Stimulated activated CD4-positive, alpha-beta T cell treated with anti-CD3 and anti-CD28 coated beads, TNF-alpha, amount 100 ng/mL, for 4 hours (primary cell): ENCODE results near the gene MAPT.

Source experiments
- DNase-seq, 3 experiments: peaks; one replicate each; pipeline ENCODE4 v3.0.0-alpha.2; 2020; ENCODE audit warnings: low read depth in 3 of 3

The MAPT gene

DNA sequence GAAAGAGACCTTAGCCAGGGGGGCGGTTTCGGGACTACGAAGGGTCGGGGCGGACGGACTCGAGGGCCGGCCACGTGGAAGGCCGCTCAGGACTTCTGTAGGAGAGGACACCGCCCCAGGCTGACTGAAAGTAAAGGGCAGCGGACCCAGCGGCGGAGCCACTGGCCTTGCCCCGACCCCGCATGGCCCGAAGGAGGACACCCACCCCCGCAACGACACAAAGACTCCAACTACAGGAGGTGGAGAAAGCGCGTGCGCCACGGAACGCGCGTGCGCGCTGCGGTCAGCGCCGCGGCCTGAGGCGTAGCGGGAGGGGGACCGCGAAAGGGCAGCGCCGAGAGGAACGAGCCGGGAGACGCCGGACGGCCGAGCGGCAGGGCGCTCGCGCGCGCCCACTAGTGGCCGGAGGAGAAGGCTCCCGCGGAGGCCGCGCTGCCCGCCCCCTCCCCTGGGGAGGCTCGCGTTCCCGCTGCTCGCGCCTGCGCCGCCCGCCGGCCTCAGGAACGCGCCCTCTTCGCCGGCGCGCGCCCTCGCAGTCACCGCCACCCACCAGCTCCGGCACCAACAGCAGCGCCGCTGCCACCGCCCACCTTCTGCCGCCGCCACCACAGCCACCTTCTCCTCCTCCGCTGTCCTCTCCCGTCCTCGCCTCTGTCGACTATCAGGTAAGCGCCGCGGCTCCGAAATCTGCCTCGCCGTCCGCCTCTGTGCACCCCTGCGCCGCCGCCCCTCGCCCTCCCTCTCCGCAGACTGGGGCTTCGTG lies at the start of gene MAPT:
Gene MAPT, plus strand, starts transcription at position 533 of the 763 bp plus-strand sequence. CDS start 67,784 bp downstream, outside the sequence.
- peak; percentile 68 to 74 (median 71) for DNase-seq

DNA sequence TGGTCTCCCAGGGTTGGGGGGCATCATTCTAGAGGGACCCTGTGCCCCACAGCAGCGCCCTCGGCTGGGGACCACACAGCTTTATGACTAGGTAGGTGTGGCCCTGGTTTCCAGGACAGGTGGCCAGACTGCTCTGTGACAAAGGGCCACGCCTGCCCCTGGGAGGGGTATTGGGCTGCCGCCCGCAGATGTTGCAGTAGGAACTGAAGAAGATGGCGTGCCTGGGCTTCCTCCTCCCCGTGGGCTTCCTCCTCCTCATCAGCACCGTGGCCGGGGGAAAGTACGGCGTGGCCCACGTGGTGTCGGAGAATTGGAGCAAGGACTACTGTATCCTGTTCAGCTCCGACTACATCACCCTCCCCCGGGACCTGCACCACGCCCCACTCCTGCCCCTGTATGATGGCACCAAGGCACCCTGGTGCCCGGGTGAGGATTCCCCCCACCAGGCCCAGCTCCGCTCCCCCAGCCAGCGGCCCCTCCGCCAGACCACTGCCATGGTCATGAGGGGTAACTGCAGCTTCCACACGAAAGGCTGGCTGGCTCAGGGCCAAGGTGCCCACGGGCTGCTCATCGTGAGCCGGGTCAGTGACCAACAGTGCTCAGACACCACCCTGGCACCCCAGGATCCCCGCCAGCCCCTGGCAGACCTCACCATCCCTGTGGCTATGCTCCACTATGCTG lies 49.5 kb upstream of the MAPT start, which contains the start of gene SPPL2C:
Gene SPPL2C, plus strand, starts transcription at position 187 of the 681 bp plus-strand sequence. Its CDS starts 26 bp downstream, at position 213.
- no peak for DNase-seq

DNA sequence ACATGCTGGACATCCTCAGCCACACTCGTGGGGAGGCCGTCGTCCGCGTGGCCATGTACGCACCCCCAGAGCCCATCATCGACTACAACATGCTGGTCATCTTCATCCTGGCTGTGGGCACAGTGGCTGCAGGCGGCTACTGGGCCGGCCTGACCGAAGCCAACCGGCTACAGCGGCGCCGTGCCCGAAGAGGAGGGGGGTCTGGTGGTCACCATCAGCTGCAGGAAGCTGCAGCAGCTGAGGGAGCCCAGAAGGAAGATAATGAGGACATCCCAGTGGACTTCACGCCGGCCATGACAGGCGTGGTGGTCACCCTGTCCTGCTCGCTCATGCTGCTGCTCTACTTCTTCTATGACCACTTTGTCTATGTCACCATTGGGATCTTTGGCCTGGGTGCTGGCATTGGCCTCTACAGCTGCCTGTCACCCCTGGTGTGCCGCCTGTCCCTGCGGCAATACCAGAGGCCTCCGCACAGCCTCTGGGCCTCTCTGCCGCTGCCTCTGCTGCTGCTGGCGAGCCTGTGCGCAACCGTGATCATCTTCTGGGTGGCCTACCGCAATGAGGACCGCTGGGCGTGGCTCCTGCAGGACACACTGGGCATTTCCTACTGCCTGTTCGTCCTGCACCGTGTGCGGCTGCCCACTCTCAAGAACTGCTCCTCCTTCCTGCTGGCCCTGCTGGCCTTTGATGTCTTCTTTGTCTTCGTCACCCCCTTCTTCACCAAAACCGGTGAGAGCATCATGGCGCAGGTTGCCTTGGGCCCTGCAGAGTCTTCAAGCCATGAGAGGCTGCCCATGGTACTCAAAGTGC lies 48.8 kb upstream of the MAPT start:
- DNase-seq = no peak

DNA sequence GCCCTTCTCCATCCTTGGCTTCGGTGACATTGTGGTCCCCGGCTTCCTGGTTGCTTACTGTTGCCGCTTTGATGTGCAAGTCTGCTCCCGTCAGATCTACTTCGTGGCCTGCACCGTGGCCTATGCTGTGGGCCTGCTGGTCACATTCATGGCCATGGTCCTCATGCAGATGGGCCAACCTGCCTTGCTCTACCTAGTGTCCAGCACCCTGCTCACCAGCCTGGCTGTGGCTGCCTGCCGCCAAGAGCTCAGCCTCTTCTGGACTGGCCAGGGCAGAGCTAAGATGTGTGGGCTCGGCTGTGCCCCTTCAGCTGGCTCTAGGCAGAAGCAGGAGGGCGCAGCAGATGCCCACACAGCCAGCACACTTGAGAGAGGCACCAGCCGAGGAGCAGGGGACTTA lies 48.1 kb upstream of the MAPT start:
- no peak for DNase-seq

DNA sequence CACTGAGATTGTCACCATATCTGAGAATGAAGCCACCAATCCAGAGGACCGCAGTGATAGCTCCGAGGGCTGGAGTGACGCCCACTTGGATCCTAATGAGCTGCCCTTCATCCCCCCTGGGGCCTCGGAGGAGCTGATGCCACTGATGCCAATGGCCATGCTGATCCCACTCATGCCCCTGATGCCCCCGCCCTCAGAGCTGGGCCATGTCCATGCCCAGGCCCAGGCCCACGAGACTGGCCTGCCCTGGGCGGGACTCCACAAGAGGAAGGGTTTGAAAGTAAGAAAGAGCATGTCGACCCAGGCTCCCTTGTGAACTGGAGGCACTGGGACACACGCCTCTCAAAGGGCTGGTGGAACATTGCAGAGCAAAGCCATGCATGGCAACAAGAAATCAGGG lies 47.7 kb upstream of the MAPT start:
- no peak for DNase-seq

DNA sequence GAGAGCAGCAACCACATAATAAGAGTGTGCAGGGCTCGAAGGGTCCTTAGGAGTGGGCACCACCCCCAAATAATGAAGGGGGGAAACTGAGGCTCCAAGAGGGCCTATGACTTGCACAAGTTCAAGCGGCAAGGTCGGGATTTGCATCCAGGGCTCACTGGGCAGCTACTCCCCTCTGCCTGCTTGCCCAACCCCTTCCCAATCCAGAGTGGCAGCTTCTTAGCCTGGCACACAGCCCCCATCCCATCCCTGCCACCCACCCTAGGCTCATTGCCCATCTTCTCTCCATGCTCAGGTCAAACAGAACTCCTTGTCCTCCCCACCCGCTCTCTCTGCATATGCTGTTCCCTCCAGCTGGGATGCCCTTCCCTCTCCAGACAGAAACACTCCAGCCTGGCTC lies 47.3 kb upstream of the MAPT start:
- DNase-seq = no peak

DNA sequence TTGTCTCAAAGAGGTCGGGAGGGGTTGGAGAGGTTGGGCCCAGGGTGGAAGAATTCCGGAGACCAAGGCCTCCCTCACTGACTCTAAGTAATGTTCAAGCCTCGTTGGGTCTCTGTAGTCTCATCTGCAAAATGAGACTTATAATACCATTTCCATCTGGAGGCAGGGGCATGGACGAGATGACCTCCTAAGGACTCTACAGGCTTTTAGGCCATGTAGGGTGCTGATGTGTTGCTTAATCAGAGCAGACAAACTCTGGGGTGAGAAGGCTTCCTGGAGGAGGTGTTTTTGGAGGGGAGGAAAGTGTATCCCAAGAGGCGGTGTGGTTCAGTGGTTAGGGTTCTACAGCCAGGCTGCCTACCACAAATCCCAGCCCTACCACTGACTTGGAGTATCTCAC lies 46.6 kb upstream of the MAPT start:
- DNase-seq = no peak

DNA sequence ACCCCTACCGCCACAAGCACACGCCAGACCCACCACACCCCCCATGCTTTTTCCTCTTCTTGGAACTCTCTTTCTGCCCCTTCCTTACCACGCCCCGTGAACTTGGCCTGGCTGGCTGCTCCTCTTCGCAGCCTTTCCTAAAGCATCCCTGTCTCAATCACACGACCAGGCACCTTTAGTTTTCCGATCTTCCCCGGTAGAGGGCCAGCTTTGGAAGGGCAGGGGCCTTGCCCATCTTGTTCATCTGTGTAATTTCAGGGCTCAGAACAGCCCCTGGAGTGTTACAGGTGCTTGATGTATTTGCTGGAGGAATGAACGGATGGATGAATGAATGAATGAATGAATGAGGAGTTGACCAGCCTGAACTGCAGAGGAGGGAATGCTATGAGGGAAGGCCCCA lies 45.9 kb upstream of the MAPT start:
- no peak for DNase-seq

DNA sequence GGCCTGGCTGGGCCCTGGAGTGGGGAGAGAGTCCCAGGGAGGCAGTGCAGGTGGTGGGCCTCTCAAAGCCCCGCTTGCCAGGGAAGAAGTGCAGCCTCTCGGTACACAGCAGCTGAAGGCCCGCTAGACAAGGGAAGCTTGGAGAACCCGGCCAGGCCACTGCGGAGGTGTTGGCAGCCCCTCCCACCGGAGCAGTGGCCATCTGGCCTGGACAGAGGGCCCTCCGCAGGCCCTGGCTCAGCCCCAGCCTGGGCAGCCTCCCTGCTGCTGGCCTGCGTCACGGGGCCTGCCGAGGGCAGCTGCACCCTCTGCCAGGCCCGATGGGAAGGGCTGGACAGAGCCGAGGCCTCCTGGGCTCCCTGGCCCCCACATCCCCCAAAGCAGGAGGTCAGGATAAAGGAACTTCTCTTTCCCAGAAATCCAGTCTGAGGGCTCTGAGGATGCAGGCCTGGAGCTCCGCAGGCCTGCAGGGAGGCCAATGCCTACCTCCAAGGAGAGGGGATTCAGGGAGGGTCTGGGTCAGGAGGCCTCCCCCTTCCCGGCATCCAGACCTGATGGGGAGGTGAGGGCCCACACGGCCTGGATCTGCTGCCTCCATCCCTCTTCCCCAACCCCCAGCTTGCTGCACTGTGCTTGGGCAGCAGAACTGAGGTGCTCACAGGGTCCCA lies 45.4 kb upstream of the MAPT start:
- no peak for DNase-seq

DNA sequence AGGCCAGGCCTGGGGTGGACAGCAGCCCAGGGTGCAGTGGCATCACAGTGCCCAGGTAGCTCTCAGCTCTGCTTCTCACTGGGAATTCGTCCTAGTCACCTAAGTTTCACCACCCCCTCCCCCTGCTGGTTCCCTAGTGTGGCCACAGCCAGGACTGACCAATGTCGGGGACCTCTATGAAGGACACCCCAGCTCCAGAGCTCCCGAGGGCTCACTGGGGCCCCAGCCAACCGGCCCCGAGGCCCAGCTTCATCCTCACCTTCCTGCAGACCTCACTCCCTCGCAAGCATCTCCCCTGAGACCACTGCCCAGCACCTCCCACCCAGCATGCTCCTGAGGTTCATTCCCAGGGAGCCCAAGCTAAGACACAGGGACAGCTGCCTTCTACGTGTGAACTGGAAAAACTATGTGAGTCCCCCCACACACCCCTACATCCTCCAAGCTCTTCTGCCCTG lies 44.8 kb upstream of the MAPT start:
- no peak for DNase-seq

DNA sequence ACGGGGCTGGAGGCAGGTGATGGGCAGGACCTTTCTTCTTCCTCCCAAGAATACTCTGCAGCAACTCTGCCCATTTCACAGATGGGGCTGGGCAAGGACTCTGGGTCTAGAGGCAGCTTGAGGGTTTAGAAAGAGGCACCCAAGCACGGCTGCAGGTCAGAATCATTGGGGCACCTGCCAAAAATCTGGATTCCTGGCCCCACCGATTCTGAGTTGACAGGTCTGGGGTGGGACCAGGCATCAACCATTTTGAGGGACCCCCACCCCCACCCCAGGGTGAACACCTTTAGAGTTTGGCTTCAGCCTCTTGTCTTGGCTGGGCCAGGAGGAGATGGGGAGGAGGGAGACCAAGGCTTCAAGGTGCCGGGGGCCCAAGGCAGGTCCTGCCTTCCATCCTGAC lies 44.3 kb upstream of the MAPT start:
- no peak for DNase-seq

DNA sequence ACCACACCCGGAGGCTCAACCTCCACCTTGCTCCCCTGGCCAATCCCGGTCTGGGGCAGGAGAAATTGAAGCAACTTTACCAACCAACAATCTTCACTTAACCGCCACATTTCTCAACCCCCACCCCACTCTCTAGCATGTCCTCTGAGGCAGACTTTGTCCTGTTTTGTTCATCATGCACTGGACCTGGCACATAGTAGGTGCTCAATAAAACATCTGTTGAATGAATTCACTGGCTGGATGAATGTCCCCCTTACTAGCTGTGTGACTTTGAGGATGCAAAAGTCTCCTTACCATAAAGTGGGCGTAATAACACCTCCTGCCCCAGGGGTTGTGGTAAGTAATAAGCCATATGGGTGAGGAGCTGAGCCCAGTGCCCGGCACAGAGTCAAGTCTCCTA lies 43.9 kb upstream of the MAPT start:
- DNase-seq = no peak

DNA sequence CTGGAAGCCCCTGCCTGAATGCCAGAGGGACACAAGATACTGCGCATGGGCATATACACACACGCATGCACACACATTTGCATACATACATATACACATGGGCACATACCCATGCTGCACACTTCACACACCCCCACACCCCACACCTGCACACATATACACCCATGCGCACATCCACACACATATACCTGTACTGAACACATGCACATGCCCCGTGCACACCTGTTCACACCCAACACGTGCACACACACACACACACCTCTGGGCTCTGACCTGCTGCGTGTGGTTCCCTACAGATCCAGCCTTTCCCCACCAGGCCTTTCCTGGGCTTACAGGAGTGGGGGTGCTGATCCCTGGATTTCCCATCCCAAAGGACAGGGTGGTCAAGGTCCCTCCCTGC lies 43.3 kb upstream of the MAPT start:
- DNase-seq = no peak

DNA sequence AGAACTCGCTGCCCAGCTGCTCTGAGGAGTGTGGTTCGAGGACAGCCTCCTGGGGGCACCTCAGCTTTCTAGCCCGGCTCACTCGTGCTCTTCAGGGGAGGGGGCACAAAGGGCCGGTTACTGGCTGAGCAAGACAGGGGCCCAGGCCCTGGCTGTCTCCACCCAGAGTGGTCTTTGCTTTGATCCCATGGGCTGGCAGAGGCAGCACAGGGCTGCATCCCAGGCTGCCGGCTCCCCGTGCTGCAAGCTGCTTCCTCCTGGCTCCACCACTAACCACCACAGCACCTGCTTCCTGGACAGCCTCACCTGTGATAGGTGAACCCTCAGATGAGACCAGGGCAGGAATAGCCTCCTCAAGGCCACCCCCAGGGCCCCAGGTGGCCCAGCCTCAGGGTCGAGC lies 42.9 kb upstream of the MAPT start:
- DNase-seq = no peak

DNA sequence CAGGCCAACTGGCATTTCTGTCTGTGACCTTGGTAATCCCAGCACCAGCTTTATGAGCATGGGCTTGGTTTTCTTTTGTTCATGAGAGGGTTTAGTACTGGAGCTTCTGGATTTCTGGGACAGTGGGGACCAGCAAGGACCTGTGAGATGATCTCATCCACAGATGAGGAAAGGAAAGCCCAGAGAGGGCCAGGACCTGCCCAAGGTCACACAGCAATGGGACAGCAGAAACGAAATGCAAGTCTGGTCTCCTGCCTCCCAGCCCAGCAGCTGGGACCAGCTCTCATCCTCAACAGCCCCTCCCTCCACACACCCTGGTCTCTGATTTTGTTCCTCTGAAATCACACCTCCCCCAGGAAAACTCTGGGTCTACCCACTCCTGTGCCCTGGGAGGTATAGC lies 42.5 kb upstream of the MAPT start:
- no peak for DNase-seq

DNA sequence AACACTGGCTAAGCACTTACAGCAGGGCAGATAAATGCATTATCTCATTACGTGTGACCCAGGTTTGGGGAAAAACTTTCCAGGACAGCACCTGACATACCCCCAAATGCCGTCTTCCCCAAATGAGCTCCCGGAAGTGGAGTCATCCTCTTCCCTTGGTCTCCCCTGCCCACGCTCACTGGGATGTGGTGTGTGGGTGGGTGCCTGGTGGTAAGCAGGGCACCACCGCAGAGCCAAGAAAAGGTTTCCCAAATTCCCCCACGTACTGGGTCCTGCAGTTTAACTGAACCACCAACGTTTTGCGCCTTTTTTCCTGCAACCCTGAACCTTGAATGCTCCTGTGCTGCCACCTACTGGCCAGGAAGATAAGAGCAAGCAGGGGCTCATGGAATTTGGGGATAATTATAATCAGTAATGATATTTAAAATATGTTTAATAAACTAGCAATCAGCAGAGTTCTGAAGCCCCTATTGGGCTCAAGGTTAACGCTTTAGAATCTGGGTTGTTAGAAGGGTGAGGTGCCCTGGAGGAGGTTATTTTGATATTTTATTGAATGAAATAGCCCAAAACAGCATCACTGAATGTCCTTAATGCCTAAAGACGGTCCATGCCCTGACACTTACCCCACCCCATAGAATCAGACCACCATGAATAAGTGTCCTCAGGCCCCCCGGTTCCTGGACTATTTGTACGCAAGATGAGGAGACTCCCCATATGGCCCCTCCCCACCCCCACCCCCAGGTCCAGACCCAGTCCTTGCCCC lies 41.6 kb upstream of the MAPT start:
- DNase-seq = peak; percentile 24 to 35 (median 35)

DNA sequence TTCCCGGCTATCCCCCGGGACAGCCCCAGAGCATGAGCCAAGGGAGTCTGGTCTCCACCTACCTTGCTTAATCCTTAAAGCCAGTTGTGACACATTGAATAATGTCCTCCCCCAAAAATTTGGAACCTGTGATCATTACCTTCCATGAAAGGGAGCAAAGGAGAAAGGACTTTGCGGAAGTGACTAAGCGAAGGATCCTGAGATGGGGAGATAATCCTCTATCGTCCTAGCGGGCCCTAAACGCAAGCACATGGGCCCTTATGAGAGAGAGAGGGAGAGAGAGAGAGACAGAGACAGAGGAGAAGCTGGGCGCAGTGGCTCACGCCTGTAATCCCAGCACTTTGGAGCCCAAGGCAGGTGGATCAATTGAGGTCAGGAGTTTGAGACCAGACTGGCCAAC lies 40.1 kb upstream of the MAPT start:
- no peak for DNase-seq

DNA sequence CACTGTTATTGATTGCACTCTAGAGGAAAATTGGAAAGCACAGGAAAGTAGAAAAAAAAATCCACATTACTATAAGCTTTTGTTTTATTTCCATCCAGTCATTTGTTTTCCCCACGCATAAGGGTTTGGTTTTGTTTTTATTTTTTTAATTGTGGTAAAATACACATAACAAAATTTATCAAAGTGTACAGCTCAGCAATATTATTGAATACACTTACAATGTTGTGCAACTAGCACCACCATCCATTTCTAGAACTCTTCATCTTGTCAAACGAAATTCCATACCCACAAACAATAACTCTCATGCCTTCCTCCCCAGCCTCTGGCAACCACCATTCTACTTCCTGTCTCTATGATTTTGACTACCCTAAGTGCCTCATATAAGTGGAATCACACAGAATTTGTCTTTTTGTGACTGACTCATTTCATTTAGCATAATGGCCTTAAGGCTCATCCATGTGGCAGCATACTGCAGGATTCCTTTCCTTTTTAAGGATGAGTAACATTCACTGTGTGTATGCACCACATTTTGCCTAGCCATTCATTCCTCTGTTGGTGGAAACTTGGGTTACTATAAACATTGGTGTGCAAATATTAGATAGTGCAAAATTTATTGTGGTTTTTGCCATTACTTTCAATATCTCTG lies 38.5 kb upstream of the MAPT start:
- DNase-seq = no peak

DNA sequence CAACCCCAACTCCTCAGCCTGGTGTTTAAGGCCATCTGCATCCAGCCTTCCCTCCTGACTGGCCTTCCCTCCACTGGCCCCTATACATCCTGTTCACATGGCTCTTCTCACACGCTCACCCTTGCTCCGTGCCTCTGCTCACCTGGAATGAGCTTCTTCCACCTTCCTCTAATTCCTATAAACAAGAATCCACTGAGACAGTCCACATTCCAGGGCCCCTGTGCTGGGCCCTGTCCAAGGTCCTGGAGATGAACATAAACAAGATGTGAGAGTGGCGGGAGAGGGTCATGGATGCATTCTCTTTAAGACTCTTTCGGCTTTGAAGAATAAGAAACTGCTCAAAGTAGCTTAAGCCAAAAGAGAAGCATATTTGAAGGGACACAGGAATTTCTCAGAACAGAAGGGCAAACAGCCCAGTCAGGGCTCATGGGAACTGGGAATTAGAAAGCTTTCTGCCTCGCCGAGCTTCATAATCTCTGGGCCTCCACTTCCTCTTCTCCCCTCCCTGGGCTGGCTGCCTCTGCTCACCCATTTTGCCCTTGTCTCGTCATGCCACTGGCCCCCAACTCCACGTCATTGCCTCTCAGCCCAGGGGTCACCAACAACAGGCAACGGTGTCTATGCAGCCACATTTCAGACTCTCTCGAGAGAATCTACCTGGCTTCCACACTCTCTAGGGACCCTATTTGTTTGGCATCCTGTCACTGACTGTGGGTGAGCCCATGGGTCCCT lies 36.2 kb upstream of the MAPT start:
- DNase-seq = no peak

DNA sequence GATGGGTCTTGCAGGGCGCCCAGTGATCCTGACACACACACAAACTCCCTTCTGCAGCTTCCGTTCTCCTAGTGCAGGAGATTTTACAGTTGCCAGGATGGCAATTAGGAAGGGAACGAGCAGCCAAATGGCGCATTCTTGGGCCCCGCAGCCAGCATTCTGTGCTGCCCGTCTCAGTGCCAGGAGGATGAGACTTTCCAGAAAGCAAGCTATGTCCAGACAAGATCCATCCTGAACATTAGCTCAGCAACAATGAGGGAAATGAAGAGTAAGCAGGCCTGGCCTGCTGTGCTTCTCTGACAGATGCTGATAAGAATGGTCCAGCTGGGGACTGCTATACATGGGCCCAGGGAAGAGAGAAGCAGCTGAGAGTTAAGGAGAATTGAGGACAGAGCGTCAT lies 33.2 kb upstream of the MAPT start:
- no peak for DNase-seq
